Calu3 (cell line): ENCODE measurements around the gene RGS9. TPM values are rescaled to one million over a fixed set of nuclear protein-coding genes. Genes with fewer than 3 reads are reported as not detected.

Experiments used
- BruUV-seq: library from RNA; stranded (reverse); fragments of 400-500 nt; replicated peaks from 2 replicates; lab custom pipeline; 2021; lab: Mats Ljungman, UMichigan
- CTCF ChIA-PET: fragments of 300-600 bp; sonication (Branson Sonifier 250); formaldehyde crosslinking; loops from one replicate; lab custom pipeline; 2022; ENCODE audit warnings: antibody characterized with exemption; lab: Charles Lee
- DNase-seq: peaks from one replicate; pipeline ENCODE4 v3.0.0; 2022
- H3K27ac Mint-ChIP-seq: one replicate; pipeline ENCODE4 v1.8.0; 2022; ENCODE audit warnings: mixed read lengths; ENCODE audit not compliant: unreplicated experiment
- H3K27me3 Mint-ChIP-seq: one replicate; pipeline ENCODE4 v1.8.0; 2022; ENCODE audit warnings: mixed read lengths; ENCODE audit not compliant: unreplicated experiment
- H3K36me3 Mint-ChIP-seq: one replicate; pipeline ENCODE4 v1.8.0; 2022; ENCODE audit warnings: mild to moderate bottlenecking, moderate library complexity, mixed read lengths; ENCODE audit not compliant: insufficient read depth, unreplicated experiment
- H3K4me1 Mint-ChIP-seq: one replicate; pipeline ENCODE4 v1.8.0; 2022; ENCODE audit warnings: mild to moderate bottlenecking, low read depth, mixed read lengths; ENCODE audit not compliant: unreplicated experiment
- H3K4me3 Mint-ChIP-seq: one replicate; pipeline ENCODE4 v1.8.0; 2022; ENCODE audit warnings: mild to moderate bottlenecking, low read depth, moderate library complexity, mixed read lengths; ENCODE audit not compliant: unreplicated experiment
- H3K9me3 Mint-ChIP-seq: one replicate; pipeline ENCODE4 v1.8.0; 2022; ENCODE audit warnings: low read depth, mixed read lengths; ENCODE audit not compliant: unreplicated experiment
- intact Hi-C: fragments of 100-400 bp; cut with micrococcal nuclease; formaldehyde crosslinking; loops from one replicate; pipeline ENCODE4 v1.10.0; 2022; ENCODE audit not compliant: unreplicated experiment
- total RNA-seq: library from RNA; stranded (reverse); gene quantifications from 2 replicates; pipeline ENCODE4 v1.2.3, GENCODE V29; 2022
- TF ChIP-seq, protein P1 (sequence below): fragments of 200-600 bp; IDR thresholded peaks from one replicate; pipeline ENCODE4 v1.8.0; 2022; ENCODE audit warnings: antibody characterized with exemption; ENCODE audit not compliant: unreplicated experiment

Gene RGS9
- total RNA-seq, 1 experiment from 2014 or later = 0.54 TPM

DNA sequence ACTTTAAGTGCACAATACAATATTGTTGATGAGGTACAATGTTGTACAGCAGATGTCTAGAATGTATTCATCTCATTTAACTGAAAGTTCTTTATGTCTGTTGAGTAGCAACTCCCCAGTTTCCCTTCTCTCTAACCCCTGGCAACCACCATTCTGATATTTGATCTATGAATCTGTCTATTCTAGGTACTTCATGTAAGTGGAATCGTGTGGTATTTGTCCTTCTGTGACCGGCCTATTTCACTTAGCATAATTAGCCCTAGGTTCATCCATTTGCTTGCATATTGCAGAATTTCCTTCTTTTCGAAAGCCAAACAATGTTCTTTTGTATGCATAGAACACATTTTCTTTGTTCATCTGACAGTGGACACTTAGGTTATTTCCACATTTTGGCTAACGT is 10.8 kb downstream of the RGS9 start:
- no peak overlapping the region for H3K27ac Mint-ChIP-seq
- no peaks in the 10 kb centered on the region for H3K9me3 Mint-ChIP-seq
- no peak for DNase-seq
- peaks cover 51% of the 10 kb centered on the region for H3K27me3 Mint-ChIP-seq
- no peak overlapping the region for H3K4me3 Mint-ChIP-seq
- intact Hi-C loops = no loop called here
- BruUV-seq = no TSS peak
- no peaks in the 10 kb centered on the region for H3K4me1 Mint-ChIP-seq
- CTCF ChIA-PET = no interaction called here
- TF ChIP-seq, protein P1, sequence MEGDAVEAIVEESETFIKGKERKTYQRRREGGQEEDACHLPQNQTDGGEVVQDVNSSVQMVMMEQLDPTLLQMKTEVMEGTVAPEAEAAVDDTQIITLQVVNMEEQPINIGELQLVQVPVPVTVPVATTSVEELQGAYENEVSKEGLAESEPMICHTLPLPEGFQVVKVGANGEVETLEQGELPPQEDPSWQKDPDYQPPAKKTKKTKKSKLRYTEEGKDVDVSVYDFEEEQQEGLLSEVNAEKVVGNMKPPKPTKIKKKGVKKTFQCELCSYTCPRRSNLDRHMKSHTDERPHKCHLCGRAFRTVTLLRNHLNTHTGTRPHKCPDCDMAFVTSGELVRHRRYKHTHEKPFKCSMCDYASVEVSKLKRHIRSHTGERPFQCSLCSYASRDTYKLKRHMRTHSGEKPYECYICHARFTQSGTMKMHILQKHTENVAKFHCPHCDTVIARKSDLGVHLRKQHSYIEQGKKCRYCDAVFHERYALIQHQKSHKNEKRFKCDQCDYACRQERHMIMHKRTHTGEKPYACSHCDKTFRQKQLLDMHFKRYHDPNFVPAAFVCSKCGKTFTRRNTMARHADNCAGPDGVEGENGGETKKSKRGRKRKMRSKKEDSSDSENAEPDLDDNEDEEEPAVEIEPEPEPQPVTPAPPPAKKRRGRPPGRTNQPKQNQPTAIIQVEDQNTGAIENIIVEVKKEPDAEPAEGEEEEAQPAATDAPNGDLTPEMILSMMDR = no peak
- no peaks in the 10 kb centered on the region for H3K36me3 Mint-ChIP-seq

GRCh38 chr17:65154770-65155589 is 17.8 kb downstream of the RGS9 start:
- H3K4me1 Mint-ChIP-seq = no peaks in the 10 kb centered on the region
- H3K9me3 Mint-ChIP-seq = no peaks in the 10 kb centered on the region
- no peak overlapping the region for H3K27ac Mint-ChIP-seq
- TF ChIP-seq, protein P1 = no peak
- H3K27me3 Mint-ChIP-seq = peaks cover 61% of the 10 kb centered on the region
- no TSS peak for BruUV-seq
- H3K36me3 Mint-ChIP-seq = no peaks in the 10 kb centered on the region
- H3K4me3 Mint-ChIP-seq = no peak overlapping the region
- no peak for DNase-seq
- intact Hi-C loops = no loop called here
- CTCF ChIA-PET = no interaction called here

DNA sequence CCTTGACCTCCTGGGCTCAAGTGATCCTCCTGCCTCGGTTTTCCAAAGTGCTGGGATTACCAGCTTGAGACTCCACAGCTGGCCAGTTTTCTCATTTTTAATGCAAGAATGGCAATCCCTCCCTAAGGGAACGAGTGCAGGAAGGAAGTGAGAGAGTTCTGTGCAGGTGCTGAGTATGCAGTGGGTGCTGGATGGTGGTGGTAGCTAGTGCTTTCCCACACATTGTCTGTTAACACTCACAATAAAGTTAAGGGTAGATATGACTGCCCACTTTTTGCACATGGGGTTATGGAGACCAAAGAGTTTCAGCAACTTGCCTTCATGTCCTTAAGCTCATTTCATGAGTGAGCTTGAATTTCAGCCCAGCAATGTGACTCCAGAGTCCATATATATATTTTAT is 18.5 kb downstream of the RGS9 start:
- Mint-ChIP-seq H3K9me3 (no peaks in the 10 kb centered on the region), H3K27ac (no peak overlapping the region), H3K4me1 (no peaks in the 10 kb centered on the region), H3K27me3 (peaks cover 57% of the 10 kb centered on the region), H3K36me3 (no peaks in the 10 kb centered on the region), H3K4me3 (no peak overlapping the region)
- intact Hi-C loops = no loop called here
- no TSS peak for BruUV-seq
- DNase-seq = no peak
- TF ChIP-seq, protein P1 = no peak
- CTCF ChIA-PET = no interaction called here

GRCh38 chr17:65156185-65156834 is 19.1 kb downstream of the RGS9 start:
- intact Hi-C loops = no loop called here
- no peaks in the 10 kb centered on the region for H3K9me3 Mint-ChIP-seq
- peaks cover 55% of the 10 kb centered on the region for H3K27me3 Mint-ChIP-seq
- H3K4me3 Mint-ChIP-seq = no peak overlapping the region
- TF ChIP-seq, protein P1 = no peak
- no TSS peak for BruUV-seq
- no peaks in the 10 kb centered on the region for H3K36me3 Mint-ChIP-seq
- DNase-seq = no peak
- H3K4me1 Mint-ChIP-seq = no peaks in the 10 kb centered on the region
- H3K27ac Mint-ChIP-seq = no peak overlapping the region
- CTCF ChIA-PET = no interaction called here
